Osteoblast (primary cell): ENCODE measurements around the gene PKP1. TPM values are rescaled to one million over a fixed set of nuclear protein-coding genes. Genes with fewer than 3 reads are reported as not detected.
A peak's percentile ranks its signal among the peaks of the same experiment; 100 is the strongest.
"Not testable (repeated sequence)": the region's sequence is repeated elsewhere in the genome, so short reads cannot be mapped to it uniquely, and the experiment has no call there.

Source experiments
- DNase-seq: peaks from one replicate; pipeline ENCODE4 v3.0.0; 2011; ENCODE audit warnings: low spot score, mixed read lengths; ENCODE audit not compliant: insufficient read length; ENCODE audit errors: missing footprints
- H2AFZ ChIP-seq: 2 replicates; pipeline ENCODE4 v1.6.0; 2011; ENCODE audit warnings: mild to moderate bottlenecking, low read length
- H3K27ac ChIP-seq: 2 replicates; pipeline ENCODE4 v1.5.1; 2011; ENCODE audit warnings: mild to moderate bottlenecking, low read depth, low read length, moderate library complexity
- H3K27me3 ChIP-seq: 2 replicates; pipeline ENCODE4 v1.6.0; 2012; ENCODE audit warnings: mild to moderate bottlenecking, control low read depth, inconsistent platforms, low read length, moderate library complexity; ENCODE audit not compliant: insufficient read depth
- H3K36me3 ChIP-seq: 2 replicates; pipeline ENCODE4 v1.5.1; 2011; ENCODE audit warnings: mild to moderate bottlenecking, low read length, control low read depth, moderate library complexity; ENCODE audit not compliant: insufficient read depth
- H3K4me1 ChIP-seq: 2 replicates; pipeline ENCODE4 v1.5.1; 2011; ENCODE audit warnings: mild to moderate bottlenecking, low read length, control low read depth, moderate library complexity; ENCODE audit not compliant: insufficient read depth
- H3K4me2 ChIP-seq: 2 replicates; pipeline ENCODE4 v1.6.0; 2011; ENCODE audit warnings: mild to moderate bottlenecking, low read length; ENCODE audit not compliant: insufficient read depth
- H3K4me3 ChIP-seq: fragments of 200-600 bp; sonication (generic); 3 replicates; pipeline ENCODE4 v1.5.1; 2012; ENCODE audit warnings: mild to moderate bottlenecking, low read length, inconsistent platforms; ENCODE audit not compliant: insufficient read depth
- H3K79me2 ChIP-seq: 2 replicates; pipeline ENCODE4 v1.6.0; 2012; ENCODE audit warnings: mild to moderate bottlenecking, low read length, control low read depth, inconsistent platforms; ENCODE audit not compliant: insufficient read depth
- H3K9me3 ChIP-seq: 2 replicates; pipeline ENCODE4 v1.5.1; 2011; ENCODE audit warnings: low read depth, low read length, control low read depth
- H4K20me1 ChIP-seq: 2 replicates; pipeline ENCODE4 v1.6.0; 2012; ENCODE audit warnings: mild to moderate bottlenecking, low read length, control low read depth; ENCODE audit not compliant: insufficient read depth
- CTCF ChIP-seq: IDR thresholded peaks from 2 replicates; pipeline ENCODE4 v1.5.1; 2011; ENCODE audit warnings: mild to moderate bottlenecking, low read depth, low read length, moderate library complexity; ENCODE audit errors: extremely low read depth
- total RNA-seq: library from RNA; depleted of rRNA; stranded (reverse); fragments of >200 nt; gene quantifications from 2 replicates; pipeline ENCODE4 v1.2.3, GENCODE V29; 2012

Gene PKP1
- under 0.01 TPM in 2 replicates for total RNA-seq

- no peaks in the 10 kb centered on the region for H3K79me2 ChIP-seq
- TF ChIP-seq CTCF = no peak
- H3K27me3 ChIP-seq = no peaks in the 10 kb centered on the region
- peaks cover 6% of the 10 kb centered on the region for H3K4me1 ChIP-seq
- no peaks in the 10 kb centered on the region for H4K20me1 ChIP-seq
- H3K27ac ChIP-seq = no peak within 1 kb of the TSS
- no peaks in the 10 kb centered on the region for H3K36me3 ChIP-seq
- H3K4me3 ChIP-seq = peak within 1 kb of the TSS; percentile 63
- peak within 1 kb of the TSS; percentile 84 for H3K4me2 ChIP-seq
- H2AFZ ChIP-seq = peak within 1 kb of the TSS; percentile 90
- H3K9me3 ChIP-seq = no peaks in the 10 kb centered on the region
- DNase-seq = peak; percentile 91
Measured at GRCh38 chr1:201282931-201283829, at the start of gene PKP1. Gene PKP1 (plus strand): TSS chr1:201283506. CDS start chr1:201283703, 197 bp downstream.

- not testable (repeated sequence) for H3K79me2 ChIP-seq, H3K9me3 ChIP-seq, H3K27ac ChIP-seq, H3K4me2 ChIP-seq, DNase-seq, H3K4me1 ChIP-seq, H3K36me3 ChIP-seq, H3K4me3 ChIP-seq, H4K20me1 ChIP-seq, H2AFZ ChIP-seq
- H3K27me3 ChIP-seq = peaks cover 38% of the 10 kb centered on the region
Measured at GRCh38 chr1:201239646-201240045, 43.7 kb upstream of the PKP1 start.

GRCh38 chr1:201240171-201240570 is 43.1 kb upstream of the PKP1 start:
- Histone ChIP-seq H3K9me3 (no peaks in the 10 kb centered on the region), H2AFZ (no peak overlapping the region), H4K20me1 (no peaks in the 10 kb centered on the region), H3K36me3 (no peaks in the 10 kb centered on the region), H3K27me3 (peaks cover 43% of the 10 kb centered on the region), H3K4me3 (no peak overlapping the region), H3K4me2 (no peak overlapping the region), H3K79me2 (no peaks in the 10 kb centered on the region), H3K4me1 (no peaks in the 10 kb centered on the region), H3K27ac (no peak overlapping the region)
- no peak for DNase-seq
- no peak for TF ChIP-seq CTCF

GRCh38 chr1:201241736-201242135 is 41.6 kb upstream of the PKP1 start:
- H3K27me3 ChIP-seq = peaks cover 58% of the 10 kb centered on the region
- H4K20me1 ChIP-seq = no peaks in the 10 kb centered on the region
- no peaks in the 10 kb centered on the region for H3K79me2 ChIP-seq

More at GRCh38 chr1:201241736-201242135, 41.6 kb upstream of the PKP1 start:
- Histone ChIP-seq H2AFZ (no peak overlapping the region), H3K4me1 (no peaks in the 10 kb centered on the region), H3K4me3 (no peak overlapping the region), H3K4me2 (no peak overlapping the region), H3K9me3 (no peaks in the 10 kb centered on the region), H3K27ac (no peak overlapping the region), H3K36me3 (no peaks in the 10 kb centered on the region)
- DNase-seq = no peak
- no peak for TF ChIP-seq CTCF
